H9 (cell line): ENCODE data around the gene RB1. TPM values are rescaled to one million over a fixed set of nuclear protein-coding genes. Genes with fewer than 3 reads are reported as not detected.

Experiments used
- DNase-seq: peaks from one replicate; pipeline ENCODE4 v3.0.0-alpha.2; 2017
- H2AFZ ChIP-seq: one replicate; pipeline ENCODE4 v1.6.1; 2013; ENCODE audit warnings: mild to moderate bottlenecking, low read length, control low read depth, moderate library complexity
- H2AK5ac ChIP-seq: 2 replicates; pipeline ENCODE4 v1.6.1; 2013; ENCODE audit warnings: low read length, control low read depth, mixed read lengths; ENCODE audit not compliant: insufficient read length
- H2BK120ac ChIP-seq: one replicate; pipeline ENCODE4 v1.6.1; 2013; ENCODE audit warnings: low read depth, mild to moderate bottlenecking, low read length, control low read depth, inconsistent platforms; ENCODE audit not compliant: poor library complexity, severe bottlenecking
- H2BK12ac ChIP-seq: 2 replicates; pipeline ENCODE4 v1.6.1; 2013; ENCODE audit warnings: low read length, control low read depth, mixed read lengths, low read depth; ENCODE audit not compliant: insufficient read length
- H2BK15ac ChIP-seq: 2 replicates; pipeline ENCODE4 v1.6.1; 2013; ENCODE audit warnings: low read depth, low read length, control low read depth
- H2BK20ac ChIP-seq: one replicate; pipeline ENCODE4 v1.6.1; 2013; ENCODE audit warnings: low read depth, mild to moderate bottlenecking, low read length, control low read depth, inconsistent platforms; ENCODE audit not compliant: poor library complexity, severe bottlenecking
- H2BK5ac ChIP-seq: 2 replicates; pipeline ENCODE4 v1.6.1; 2013; ENCODE audit warnings: low read length, control low read depth, mixed read lengths; ENCODE audit not compliant: insufficient read length
- H3K14ac ChIP-seq: 2 replicates; pipeline ENCODE4 v1.6.1; 2013; ENCODE audit warnings: low read length, control low read depth; ENCODE audit not compliant: insufficient read depth
- H3K18ac ChIP-seq: 2 replicates; pipeline ENCODE4 v1.6.1; 2013; ENCODE audit warnings: low read depth, mild to moderate bottlenecking, mixed read lengths, low read length, control low read depth; ENCODE audit not compliant: insufficient read length
- H3K23ac ChIP-seq: 2 replicates; pipeline ENCODE4 v1.6.1; 2013; ENCODE audit warnings: low read length, control low read depth, mixed read lengths, low read depth; ENCODE audit not compliant: insufficient read length
- H3K23me2 ChIP-seq: 2 replicates; pipeline ENCODE4 v1.6.1; 2013; ENCODE audit warnings: low read depth, mild to moderate bottlenecking, mixed read lengths, low read length, control low read depth; ENCODE audit not compliant: insufficient read length, poor library complexity, severe bottlenecking
- H3K27ac ChIP-seq: 2 replicates; pipeline ENCODE4 v1.5.1; 2013; ENCODE audit warnings: low read length, control low read depth, mixed read lengths, low read depth; ENCODE audit not compliant: insufficient read length
- H3K27me3 ChIP-seq: 2 replicates; pipeline ENCODE4 v1.6.1; 2013; ENCODE audit warnings: low read length, control low read depth, inconsistent platforms; ENCODE audit not compliant: insufficient read depth
- H3K4ac ChIP-seq: 2 replicates; pipeline ENCODE4 v1.6.1; 2013; ENCODE audit warnings: low read depth, mild to moderate bottlenecking, control low read depth, inconsistent platforms, low read length, moderate library complexity
- H3K4me1 ChIP-seq: 2 replicates; pipeline ENCODE4 v1.6.1; 2013; ENCODE audit warnings: low read length, control low read depth, inconsistent platforms; ENCODE audit not compliant: insufficient read depth
- H3K4me2 ChIP-seq: 2 replicates; pipeline ENCODE4 v1.6.1; 2013; ENCODE audit warnings: low read length, control low read depth, mixed read lengths; ENCODE audit not compliant: insufficient read length, insufficient read depth
- H3K56ac ChIP-seq: 2 replicates; pipeline ENCODE4 v1.6.1; 2013; ENCODE audit warnings: low read depth, mild to moderate bottlenecking, mixed read lengths, low read length, control low read depth; ENCODE audit not compliant: insufficient read length
- H3K79me1 ChIP-seq: 2 replicates; pipeline ENCODE4 v1.6.1; 2013; ENCODE audit warnings: low read depth, mild to moderate bottlenecking, moderate library complexity, low read length, control low read depth, inconsistent platforms; ENCODE audit not compliant: insufficient read depth, poor library complexity, severe bottlenecking
- H3K79me2 ChIP-seq: 2 replicates; pipeline ENCODE4 v1.6.1; 2013; ENCODE audit warnings: low read length, control low read depth, inconsistent platforms; ENCODE audit not compliant: insufficient read depth
- H3K9ac ChIP-seq: 2 replicates; pipeline ENCODE4 v1.6.1; 2013; ENCODE audit warnings: low read length, control low read depth, mixed read lengths; ENCODE audit not compliant: insufficient read length; ENCODE audit errors: extremely low read depth
- H3K9me3 ChIP-seq: one replicate; pipeline ENCODE4 v1.6.1; 2013; ENCODE audit warnings: low read depth, low read length, inconsistent platforms; ENCODE audit not compliant: control insufficient read depth
- H3T11ph ChIP-seq: one replicate; pipeline ENCODE4 v1.6.1; 2013; ENCODE audit warnings: mild to moderate bottlenecking, low read length, control low read depth, inconsistent platforms
- H4K20me1 ChIP-seq: one replicate; pipeline ENCODE4 v1.6.1; 2013; ENCODE audit not compliant: control insufficient read depth, insufficient read length, insufficient read depth
- H4K5ac ChIP-seq: 2 replicates; pipeline ENCODE4 v1.6.1; 2013; ENCODE audit warnings: low read depth, mild to moderate bottlenecking, mixed read lengths, low read length, control low read depth; ENCODE audit not compliant: insufficient read length
- H4K8ac ChIP-seq: replicated peaks from 2 replicates; pipeline ENCODE4 v1.6.1; 2013; ENCODE audit warnings: low read length, control low read depth, mixed read lengths, low read depth; ENCODE audit not compliant: insufficient read length
- H4K91ac ChIP-seq: 2 replicates; pipeline ENCODE4 v1.6.1; 2013; ENCODE audit warnings: low read depth, mild to moderate bottlenecking, moderate library complexity, mixed read lengths, low read length, control low read depth; ENCODE audit not compliant: insufficient read length
- H3K27ac Mint-ChIP-seq, 3 experiments: 2 replicates in 2 of 3; 3 replicates in 1 of 3; pipeline ENCODE4 v1.8.0; 2020 to 2021; ENCODE audit warnings: mixed read lengths in 3 of 3, mild to moderate bottlenecking in 1 of 3, moderate library complexity in 1 of 3
- H3K27me3 Mint-ChIP-seq: 2 replicates; pipeline ENCODE4 v1.8.0; 2021; ENCODE audit warnings: low read depth, mild to moderate bottlenecking, moderate library complexity, mixed read lengths
- H3K36me3 Mint-ChIP-seq, 3 experiments: 2 replicates in 2 of 3; 3 replicates in 1 of 3; pipeline ENCODE4 v1.8.0; 2020 to 2021; ENCODE audit warnings: low read depth in 3 of 3, mixed read lengths in 3 of 3; ENCODE audit not compliant: insufficient read depth in 1 of 3
- H3K4me1 Mint-ChIP-seq, 2 experiments: 2 replicates each; pipeline ENCODE4 v1.8.0; 2020; ENCODE audit warnings: mixed read lengths in 2 of 2
- H3K4me3 Mint-ChIP-seq, 2 experiments: 2 replicates in 1 of 2; 3 replicates in 1 of 2; pipeline ENCODE4 v1.8.0; 2020 to 2021; ENCODE audit warnings: mild to moderate bottlenecking in 2 of 2, mixed read lengths in 2 of 2, moderate library complexity in 1 of 2
- H3K9me3 Mint-ChIP-seq, 2 experiments: 2 replicates in 1 of 2; 3 replicates in 1 of 2; pipeline ENCODE4 v1.8.0; 2020; ENCODE audit warnings: mild to moderate bottlenecking in 2 of 2, mixed read lengths in 2 of 2, moderate library complexity in 1 of 2
- WGBS: extraction: QIAGEN DNeasy Blood & Tissue Kit; methylation state at CpG from one replicate; pipeline ENCODE4 v1.1.7; 2013; ENCODE audit warnings: missing lambda C conversion rate, low lambda C conversion rate, mixed read lengths; ENCODE audit not compliant: insufficient read length; ENCODE audit errors: extremely low coverage; 5-methylcytosine and 5-hydroxymethylcytosine counted together
- total RNA-seq: library from RNA; stranded (reverse); gene quantifications from 2 replicates; pipeline ENCODE4 v1.2.1, GENCODE V29; 2021
- TF ChIP-seq, protein P1 (sequence below): fragments of 200-600 bp; sonication (generic); conservative IDR thresholded peaks from 3 replicates; pipeline ENCODE4 v1.8.0; 2021; ENCODE audit warnings: antibody characterized with exemption, mild to moderate bottlenecking

RB1 gene
- total RNA-seq, 1 experiment from 2014 or later = 20.5 TPM

DNA sequence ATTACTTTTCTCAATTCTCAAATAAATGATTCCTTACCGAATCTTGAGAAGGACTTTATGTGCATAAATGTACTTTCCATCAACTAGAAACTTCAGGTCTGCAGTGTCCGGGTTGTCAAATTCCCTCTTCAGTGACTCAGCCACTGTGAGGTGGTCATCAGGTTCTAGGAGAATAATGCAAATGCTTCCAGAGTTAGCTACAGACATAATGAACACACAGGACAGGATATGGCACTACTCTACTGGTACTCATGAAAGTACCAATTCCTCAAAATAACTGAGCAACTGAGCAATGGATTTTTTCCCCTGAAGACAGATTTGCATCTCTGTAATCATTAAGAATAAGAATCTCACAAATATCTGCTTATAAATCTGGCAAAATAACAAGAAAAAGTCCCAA, 198.2 kb downstream of the RB1 start:
- TF ChIP-seq, protein P1, sequence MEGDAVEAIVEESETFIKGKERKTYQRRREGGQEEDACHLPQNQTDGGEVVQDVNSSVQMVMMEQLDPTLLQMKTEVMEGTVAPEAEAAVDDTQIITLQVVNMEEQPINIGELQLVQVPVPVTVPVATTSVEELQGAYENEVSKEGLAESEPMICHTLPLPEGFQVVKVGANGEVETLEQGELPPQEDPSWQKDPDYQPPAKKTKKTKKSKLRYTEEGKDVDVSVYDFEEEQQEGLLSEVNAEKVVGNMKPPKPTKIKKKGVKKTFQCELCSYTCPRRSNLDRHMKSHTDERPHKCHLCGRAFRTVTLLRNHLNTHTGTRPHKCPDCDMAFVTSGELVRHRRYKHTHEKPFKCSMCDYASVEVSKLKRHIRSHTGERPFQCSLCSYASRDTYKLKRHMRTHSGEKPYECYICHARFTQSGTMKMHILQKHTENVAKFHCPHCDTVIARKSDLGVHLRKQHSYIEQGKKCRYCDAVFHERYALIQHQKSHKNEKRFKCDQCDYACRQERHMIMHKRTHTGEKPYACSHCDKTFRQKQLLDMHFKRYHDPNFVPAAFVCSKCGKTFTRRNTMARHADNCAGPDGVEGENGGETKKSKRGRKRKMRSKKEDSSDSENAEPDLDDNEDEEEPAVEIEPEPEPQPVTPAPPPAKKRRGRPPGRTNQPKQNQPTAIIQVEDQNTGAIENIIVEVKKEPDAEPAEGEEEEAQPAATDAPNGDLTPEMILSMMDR = no peak
- H2BK20ac ChIP-seq = no peak overlapping the region
- H3K9ac ChIP-seq = no peak overlapping the region
- H3K36me3 Mint-ChIP-seq = peaks cover 0 to 18% (median 0%) of the 10 kb centered on the region in 3 experiments; a peak in 2 of 7 replicates
- no peak overlapping the region for H2BK5ac ChIP-seq
- no peak overlapping the region for H4K91ac ChIP-seq
- H3K4me1 ChIP-seq = peaks cover 5% of the 10 kb centered on the region
- H3K4me1 Mint-ChIP-seq = peaks cover 20 to 21% of the 10 kb centered on the region in 2 experiments
- H2BK12ac ChIP-seq = no peak overlapping the region
- no peak for DNase-seq
- no peak overlapping the region for H3K4me2 ChIP-seq
- no peak overlapping the region for H3K27ac ChIP-seq
- no peak overlapping the region for H3K56ac ChIP-seq
- H2AFZ ChIP-seq = no peak overlapping the region
- no peak overlapping the region for H3K27ac Mint-ChIP-seq
- no peak overlapping the region for H3K18ac ChIP-seq
- no peaks in the 10 kb centered on the region for H3K79me1 ChIP-seq
- no peaks in the 10 kb centered on the region for H3K27me3 Mint-ChIP-seq
- H3K79me2 ChIP-seq = no peaks in the 10 kb centered on the region
- H2BK15ac ChIP-seq = no peak overlapping the region
- H4K20me1 ChIP-seq = no peaks in the 10 kb centered on the region
- no peak overlapping the region for H3K23ac ChIP-seq
- no peak overlapping the region for H2AK5ac ChIP-seq
- H2BK120ac ChIP-seq = no peak overlapping the region
- no peaks in the 10 kb centered on the region for H3K9me3 Mint-ChIP-seq
- no peak overlapping the region for H4K8ac ChIP-seq
- H3K9me3 ChIP-seq = no peaks in the 10 kb centered on the region
- H3K14ac ChIP-seq = no peak overlapping the region
- no peak overlapping the region for H4K5ac ChIP-seq
- no CpG with 5 or more reads among the region's 2 CpGs for WGBS
- H3K23me2 ChIP-seq = no peaks in the 10 kb centered on the region
- no peaks in the 10 kb centered on the region for H3K27me3 ChIP-seq
- no peak overlapping the region for H3K4ac ChIP-seq
- no peak overlapping the region for H3K4me3 Mint-ChIP-seq
- no peak overlapping the region for H3T11ph ChIP-seq
